HCT116 (cell line): ENCODE data around the gene PTPN23. TPM values are rescaled to one million over a fixed set of nuclear protein-coding genes. Genes with fewer than 3 reads are reported as not detected.

Experiments used
- ATAC-seq: fragments of 200-7000 bp; cut with Tn5 transposase; 2 replicates; pipeline ENCODE4 v1.9.1; 2020; ENCODE audit warnings: mild to moderate bottlenecking, moderate library complexity
- BruUV-seq: library from RNA; stranded (reverse); fragments of 400-500 nt; replicated peaks from 2 replicates; lab custom pipeline; 2021; lab: Mats Ljungman, UMichigan
- CTCF ChIA-PET: fragments of 300-600 bp; sonication (Branson Sonifier 250); formaldehyde crosslinking; loops from one replicate; lab custom pipeline; 2021; ENCODE audit warnings: antibody characterized with exemption; lab: Charles Lee
- POLR2A ChIA-PET: fragments of 300-600, 350-600 bp; sonication (Branson Sonifier 250); formaldehyde crosslinking; loops from one replicate; lab custom pipeline; 2021; ENCODE audit warnings: antibody characterized with exemption; lab: Charles Lee
- RAD21 ChIA-PET, 2 experiments: fragments of 300-600 bp; sonication (Branson Sonifier 250); formaldehyde crosslinking; loops; one replicate each; lab custom pipeline; 2023; ENCODE audit warnings: low total read pairs in 2 of 2; ENCODE audit not compliant: uncharacterized antibody in 2 of 2, unreplicated experiment in 2 of 2, low non-redundant PET in 1 of 2; lab: Charles Lee
- DNase-seq: peaks from one replicate; pipeline ENCODE4 v3.0.0-alpha.2; 2010; ENCODE audit warnings: low read depth, low spot score
- H2AFZ ChIP-seq: fragments of 200-600 bp; shearing (Covaris generic), sonication (generic); 2 replicates; pipeline ENCODE4 v1.6.1; 2017; ENCODE audit warnings: low read depth, mixed run types, mixed read lengths, antibody characterized with exemption, low read length; ENCODE audit not compliant: poor library complexity, severe bottlenecking
- H3K27ac ChIP-seq: 2 replicates; pipeline ENCODE4 v1.5.1; 2012; ENCODE audit warnings: low read depth, low read length
- H3K27me3 ChIP-seq: fragments of 200-600 bp; sonication (generic); 2 replicates; pipeline ENCODE4 v1.6.1; 2016; ENCODE audit warnings: mixed run types, low read length, mixed read lengths; ENCODE audit not compliant: insufficient read depth
- H3K36me3 ChIP-seq, 2 experiments: fragments of 200-500 bp in 1 of 2; fragments of 200-600 bp in 1 of 2; sonication (Bioruptor generic) in 1 of 2; sonication (generic) in 1 of 2; 2 replicates each; pipeline versions ENCODE4 v1.5.1 to v1.6.1; 2014 to 2016; ENCODE audit warnings: low read length in 2 of 2, inconsistent platforms in 1 of 2, mixed read lengths in 1 of 2, mixed run types in 1 of 2; ENCODE audit not compliant: insufficient read depth in 2 of 2, control insufficient read depth in 1 of 2
- H3K4me1 ChIP-seq, 2 experiments: fragments of 200-600 bp in 1 of 2; sonication (generic) in 1 of 2; 2 replicates each; pipeline versions ENCODE4 v1.5.1 to v1.6.1; 2012 to 2017; ENCODE audit warnings: low read length in 2 of 2, inconsistent platforms in 1 of 2, mild to moderate bottlenecking in 1 of 2, mixed read lengths in 1 of 2, mixed run types in 1 of 2, moderate library complexity in 1 of 2; ENCODE audit not compliant: insufficient read depth in 2 of 2, control insufficient read depth in 1 of 2
- H3K4me2 ChIP-seq: fragments of 200-600 bp; sonication (generic); 2 replicates; pipeline ENCODE4 v1.6.1; 2017; ENCODE audit warnings: mixed run types, low read length, mixed read lengths
- H3K4me3 ChIP-seq, 2 experiments: fragments of 200-600 bp in 1 of 2; sonication (generic) in 1 of 2; replicated peaks in 1 of 2; 2 replicates each; pipeline ENCODE4 v1.5.1; 2011 to 2016; ENCODE audit warnings: low read length in 2 of 2, control low read depth in 1 of 2, low read depth in 1 of 2, mild to moderate bottlenecking in 1 of 2, mixed read lengths in 1 of 2, mixed run types in 1 of 2
- H3K79me2 ChIP-seq: fragments of 200-600 bp; sonication (generic); 2 replicates; pipeline ENCODE4 v1.6.1; 2017; ENCODE audit warnings: mild to moderate bottlenecking, mixed run types, low read length, moderate library complexity, mixed read lengths; ENCODE audit not compliant: insufficient read depth
- H3K9ac ChIP-seq: fragments of 200-600 bp; sonication (generic); 2 replicates; pipeline ENCODE4 v1.6.1; 2016; ENCODE audit warnings: low read length, mixed read lengths
- H3K9me2 ChIP-seq: fragments of 200-600 bp; sonication (generic), shearing (Covaris generic); 2 replicates; pipeline ENCODE4 v1.6.1; 2017; ENCODE audit warnings: mixed run types, mild to moderate bottlenecking, moderate library complexity; ENCODE audit not compliant: insufficient read depth
- H3K9me3 ChIP-seq, 2 experiments: fragments of 200-500 bp in 1 of 2; fragments of 200-600 bp in 1 of 2; sonication (Bioruptor generic) in 1 of 2; sonication (generic) in 1 of 2; 2 replicates each; pipeline ENCODE4 v1.6.1; 2014 to 2017; ENCODE audit warnings: low read length in 2 of 2, mixed read lengths in 2 of 2, inconsistent platforms in 1 of 2, low read depth in 1 of 2, mild to moderate bottlenecking in 1 of 2, mixed run types in 1 of 2, moderate library complexity in 1 of 2; ENCODE audit not compliant: control insufficient read depth in 1 of 2, insufficient read depth in 1 of 2
- H4K20me1 ChIP-seq: fragments of 200-600 bp; sonication (generic), shearing (Covaris generic); 2 replicates; pipeline ENCODE4 v1.6.1; 2017; ENCODE audit warnings: mixed run types, mild to moderate bottlenecking, moderate library complexity; ENCODE audit not compliant: insufficient read depth
- EGR1 ChIP-seq: IDR thresholded peaks from 2 replicates; pipeline ENCODE4 v1.6.1; 2012; ENCODE audit warnings: low read depth
- ELF1 ChIP-seq: IDR thresholded peaks from 2 replicates; pipeline ENCODE4 v1.6.1; 2012; ENCODE audit warnings: low read depth, borderline replicate concordance
- EZH2phosphoT487 ChIP-seq: fragments of 200-600 bp; IDR thresholded peaks from 2 replicates; pipeline ENCODE4 v1.6.1; 2018; ENCODE audit warnings: antibody characterized with exemption, borderline replicate concordance
- POLR2A ChIP-seq: IDR thresholded peaks from 2 replicates; pipeline ENCODE4 v1.7.0; 2011; ENCODE audit warnings: borderline replicate concordance; ENCODE audit not compliant: insufficient read depth, insufficient read length; ENCODE audit errors: extremely low read depth
- RAD21 ChIP-seq: IDR thresholded peaks from 2 replicates; pipeline ENCODE4 v1.6.1; 2012; ENCODE audit warnings: low read depth, mild to moderate bottlenecking
- SIN3A ChIP-seq: IDR thresholded peaks from 2 replicates; pipeline ENCODE4 v1.6.1; 2012; ENCODE audit warnings: low read depth
- YY1 ChIP-seq: IDR thresholded peaks from 2 replicates; pipeline ENCODE4 v1.6.1; 2011; ENCODE audit warnings: low read length, low read depth, moderate library complexity, mild to moderate bottlenecking; ENCODE audit not compliant: insufficient replicate concordance; ENCODE audit errors: extremely low read depth
- ZFX ChIP-seq: fragments of 450-650 bp; IDR thresholded peaks from 2 replicates; pipeline ENCODE4 v1.6.1; 2017
- intact Hi-C: fragments of 100-400 bp; cut with micrococcal nuclease; formaldehyde crosslinking; loops from 2 replicates; pipeline ENCODE4 v1.10.0; 2022
- total RNA-seq: library from RNA; stranded (reverse); gene quantifications from one replicate; pipeline ENCODE4 v1.2.1, GENCODE V29; 2021; ENCODE audit not compliant: unreplicated experiment

Gene PTPN23
- total RNA-seq, 1 experiment from 2014 or later, result 56.5 TPM

DNA sequence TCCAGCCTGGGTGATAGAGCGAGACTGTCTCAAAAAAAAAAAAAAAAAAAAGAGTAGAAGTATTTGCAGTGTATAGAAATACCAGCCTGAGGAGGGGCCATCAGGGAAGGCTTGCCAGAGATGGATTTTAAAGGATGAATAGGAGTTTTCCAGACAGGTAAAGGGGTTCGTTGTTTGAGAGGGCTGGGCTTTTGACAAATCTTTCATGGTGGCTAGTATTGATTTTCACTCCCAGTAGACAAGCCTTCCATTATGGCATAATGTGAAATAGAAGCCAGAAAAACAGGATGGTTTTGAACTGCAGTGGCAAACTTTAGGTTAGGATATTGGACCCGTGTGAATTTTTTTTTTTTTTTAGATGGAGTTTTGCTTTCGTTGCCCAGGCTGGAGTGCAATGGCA is 3.6 kb downstream of the PTPN23 start:
- no TSS peak for BruUV-seq
- H3K36me3 ChIP-seq, result no peaks in the 10 kb centered on the region; a peak in 1 of 4 replicates
- no peak overlapping the region for H2AFZ ChIP-seq
- CTCF ChIA-PET, result no interaction called here
- no peak for TF ChIP-seq EGR1
- no peak overlapping the region for H3K4me2 ChIP-seq
- intact Hi-C loops, result no loop called here
- RAD21 ChIA-PET, result no interaction called here
- no peaks in the 10 kb centered on the region for H3K9me3 ChIP-seq
- ATAC-seq, result no peak
- H3K9me2 ChIP-seq, result no peaks in the 10 kb centered on the region
- no peaks in the 10 kb centered on the region for H3K27me3 ChIP-seq
- no peak overlapping the region for H3K9ac ChIP-seq
- no peak overlapping the region for H3K27ac ChIP-seq
- no peak overlapping the region for H3K4me3 ChIP-seq
- no peaks in the 10 kb centered on the region for H4K20me1 ChIP-seq
- peaks cover 5 to 17% of the 10 kb centered on the region in 2 experiments for H3K4me1 ChIP-seq
- H3K79me2 ChIP-seq, result peaks cover 90% of the 10 kb centered on the region
- POLR2A ChIA-PET, result no interaction called here
- DNase-seq, result no peak

DNA sequence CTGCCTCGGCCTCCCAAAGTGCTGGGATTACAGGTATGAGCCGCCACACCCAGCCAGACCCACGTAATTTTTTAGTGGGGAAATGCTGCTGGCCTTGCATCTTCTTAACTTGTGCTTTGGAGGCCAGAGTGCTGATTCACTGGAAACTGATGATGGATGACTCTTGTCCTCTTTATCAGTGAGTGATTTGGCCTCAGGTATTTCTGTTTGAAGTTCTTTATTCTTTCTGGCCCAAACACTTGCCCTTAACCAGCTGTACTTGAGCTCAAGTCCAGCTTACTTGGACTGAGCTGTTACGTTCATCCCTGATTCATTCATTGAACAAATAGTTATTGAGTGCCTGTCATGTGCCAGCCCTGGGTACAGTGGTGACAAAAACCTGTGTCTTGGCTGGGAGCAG is 4.2 kb downstream of the PTPN23 start:
- no peak for DNase-seq

More for the DNA sequence above, 4.2 kb downstream of the PTPN23 start:
- Histone ChIP-seq H3K27ac (no peak overlapping the region), H2AFZ (no peak overlapping the region), H3K9me2 (no peaks in the 10 kb centered on the region), H3K9ac (no peak overlapping the region), H3K36me3 (no peaks in the 10 kb centered on the region; a peak in 1 of 4 replicates), H4K20me1 (no peaks in the 10 kb centered on the region), H3K4me3 (no peak overlapping the region), H3K4me1 (peaks cover 0 to 11% of the 10 kb centered on the region in 2 experiments; a peak in 1 of 4 replicates), H3K79me2 (peaks cover 85% of the 10 kb centered on the region), H3K27me3 (no peaks in the 10 kb centered on the region), H3K4me2 (no peak overlapping the region), H3K9me3 (no peaks in the 10 kb centered on the region)
- RAD21 ChIA-PET, result no interaction called here
- CTCF ChIA-PET, result no interaction called here
- no peak for ATAC-seq
- no peak for TF ChIP-seq RAD21
- TF ChIP-seq ELF1, result no peak
- TF ChIP-seq YY1, result no peak
- no peak for TF ChIP-seq EZH2phosphoT487
- no peak for TF ChIP-seq SIN3A
- no peak for TF ChIP-seq ZFX
- no peak for TF ChIP-seq POLR2A
- no TSS peak for BruUV-seq
- intact Hi-C loops, result no loop called here
- POLR2A ChIA-PET, result no interaction called here
